Astrocyte (in vitro differentiated cells and primary cell): ENCODE data around the gene CYP46A1. TPM values are rescaled to one million over a fixed set of nuclear protein-coding genes. Genes with fewer than 3 reads are reported as not detected.

Experiments
- DNase-seq: peaks from one replicate; pipeline ENCODE4 v3.0.0-alpha.2; 2010; ENCODE audit warnings: low read depth
- FAIRE-seq: peaks from 2 replicates; lab custom pipeline; 2011; peaks lifted over from hg19 to GRCh38; lab: Jason Lieb, UNC
- H2AFZ ChIP-seq: 2 replicates; pipeline ENCODE4 v1.6.0; 2012; ENCODE audit warnings: low read depth, low read length, inconsistent platforms
- H3K27ac ChIP-seq: 2 replicates; pipeline ENCODE4 v1.5.1; 2011; ENCODE audit warnings: low read depth, low read length, inconsistent platforms
- H3K27me3 ChIP-seq: 2 replicates; pipeline ENCODE4 v1.6.0; 2011; ENCODE audit warnings: low read length, inconsistent platforms; ENCODE audit not compliant: insufficient read depth
- H3K36me3 ChIP-seq: 2 replicates; pipeline ENCODE4 v1.5.1; 2011; ENCODE audit warnings: low read length, inconsistent platforms; ENCODE audit not compliant: insufficient read depth
- H3K4me1 ChIP-seq: 2 replicates; pipeline ENCODE4 v1.5.1; 2011; ENCODE audit warnings: low read length, inconsistent platforms; ENCODE audit not compliant: insufficient read depth
- H3K4me2 ChIP-seq: 2 replicates; pipeline ENCODE4 v1.6.0; 2012; ENCODE audit warnings: low read length, inconsistent platforms
- H3K4me3 ChIP-seq: 2 replicates; pipeline ENCODE4 v1.5.1; 2011; ENCODE audit warnings: low read depth, mild to moderate bottlenecking, low read length, inconsistent platforms; ENCODE audit not compliant: insufficient read depth
- H3K79me2 ChIP-seq: 2 replicates; pipeline ENCODE4 v1.6.0; 2012; ENCODE audit warnings: mild to moderate bottlenecking, low read length, inconsistent platforms; ENCODE audit not compliant: insufficient read depth
- H3K9ac ChIP-seq: 2 replicates; pipeline ENCODE4 v1.6.0; 2012; ENCODE audit warnings: mild to moderate bottlenecking, low read length, inconsistent platforms
- H3K9me3 ChIP-seq: 2 replicates; pipeline ENCODE4 v1.5.1; 2012; ENCODE audit warnings: low read depth, mild to moderate bottlenecking, low read length, inconsistent platforms; ENCODE audit not compliant: insufficient read depth
- H4K20me1 ChIP-seq: 2 replicates; pipeline ENCODE4 v1.6.0; 2012; ENCODE audit warnings: low read length, inconsistent platforms; ENCODE audit not compliant: insufficient read depth
- H3K27ac Mint-ChIP-seq: one replicate; pipeline ENCODE4 v1.8.0; 2021; ENCODE audit warnings: mild to moderate bottlenecking, mixed read lengths; ENCODE audit not compliant: unreplicated experiment
- H3K27me3 Mint-ChIP-seq: one replicate; pipeline ENCODE4 v1.8.0; 2021; ENCODE audit warnings: low read depth, mixed read lengths; ENCODE audit not compliant: unreplicated experiment
- H3K36me3 Mint-ChIP-seq: one replicate; pipeline ENCODE4 v1.8.0; 2021; ENCODE audit warnings: low read depth, mixed read lengths; ENCODE audit not compliant: unreplicated experiment
- H3K4me1 Mint-ChIP-seq: one replicate; pipeline ENCODE4 v1.8.0; 2021; ENCODE audit warnings: low read depth, mixed read lengths; ENCODE audit not compliant: unreplicated experiment
- H3K4me3 Mint-ChIP-seq: one replicate; pipeline ENCODE4 v1.8.0; 2021; ENCODE audit warnings: mild to moderate bottlenecking, moderate library complexity, mixed read lengths; ENCODE audit not compliant: unreplicated experiment
- H3K9me3 Mint-ChIP-seq: one replicate; pipeline ENCODE4 v1.8.0; 2021; ENCODE audit warnings: mild to moderate bottlenecking, mixed read lengths; ENCODE audit not compliant: unreplicated experiment
- EZH2 ChIP-seq: IDR thresholded peaks from 2 replicates; pipeline ENCODE4 v1.6.1; 2012; ENCODE audit warnings: mild to moderate bottlenecking, low read length, inconsistent platforms; ENCODE audit not compliant: insufficient read depth
- total RNA-seq: library from RNA; stranded (reverse); gene quantifications from 2 replicates; pipeline ENCODE4 v1.2.1, GENCODE V29; 2021
- TF ChIP-seq, protein P1 (sequence below): IDR thresholded peaks from 2 replicates; pipeline ENCODE4 v1.5.1; 2011; ENCODE audit warnings: low read depth, mild to moderate bottlenecking, inconsistent platforms, low read length, moderate library complexity; ENCODE audit not compliant: insufficient read depth

CYP46A1 gene
- total RNA-seq, 1 donor from 2014 or later, result 0.52 TPM

GRCh38 chr14:99691111-99691885 is 7.2 kb downstream of the CYP46A1 start:
- peaks cover 45% of the 10 kb centered on the region for H3K27me3 Mint-ChIP-seq
- no peak overlapping the region for H3K27ac Mint-ChIP-seq
- no peaks in the 10 kb centered on the region for H3K36me3 Mint-ChIP-seq
- H3K79me2 ChIP-seq, result no peaks in the 10 kb centered on the region
- no peak overlapping the region for H3K4me3 ChIP-seq
- no peaks in the 10 kb centered on the region for H4K20me1 ChIP-seq
- no peaks in the 10 kb centered on the region for H3K36me3 ChIP-seq
- no peaks in the 10 kb centered on the region for H3K4me1 ChIP-seq
- H3K9me3 ChIP-seq, result no peaks in the 10 kb centered on the region
- H3K4me1 Mint-ChIP-seq, result no peaks in the 10 kb centered on the region
- FAIRE-seq (no peak), DNase-seq (no peak)
- H2AFZ ChIP-seq, result no peak overlapping the region
- no peak overlapping the region for H3K9ac ChIP-seq
- H3K4me3 Mint-ChIP-seq, result no peak overlapping the region
- TF ChIP-seq, protein P1, sequence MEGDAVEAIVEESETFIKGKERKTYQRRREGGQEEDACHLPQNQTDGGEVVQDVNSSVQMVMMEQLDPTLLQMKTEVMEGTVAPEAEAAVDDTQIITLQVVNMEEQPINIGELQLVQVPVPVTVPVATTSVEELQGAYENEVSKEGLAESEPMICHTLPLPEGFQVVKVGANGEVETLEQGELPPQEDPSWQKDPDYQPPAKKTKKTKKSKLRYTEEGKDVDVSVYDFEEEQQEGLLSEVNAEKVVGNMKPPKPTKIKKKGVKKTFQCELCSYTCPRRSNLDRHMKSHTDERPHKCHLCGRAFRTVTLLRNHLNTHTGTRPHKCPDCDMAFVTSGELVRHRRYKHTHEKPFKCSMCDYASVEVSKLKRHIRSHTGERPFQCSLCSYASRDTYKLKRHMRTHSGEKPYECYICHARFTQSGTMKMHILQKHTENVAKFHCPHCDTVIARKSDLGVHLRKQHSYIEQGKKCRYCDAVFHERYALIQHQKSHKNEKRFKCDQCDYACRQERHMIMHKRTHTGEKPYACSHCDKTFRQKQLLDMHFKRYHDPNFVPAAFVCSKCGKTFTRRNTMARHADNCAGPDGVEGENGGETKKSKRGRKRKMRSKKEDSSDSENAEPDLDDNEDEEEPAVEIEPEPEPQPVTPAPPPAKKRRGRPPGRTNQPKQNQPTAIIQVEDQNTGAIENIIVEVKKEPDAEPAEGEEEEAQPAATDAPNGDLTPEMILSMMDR, result no peak
- TF ChIP-seq EZH2, result no peak
- no peak overlapping the region for H3K27ac ChIP-seq
- peaks cover 3% of the 10 kb centered on the region for H3K9me3 Mint-ChIP-seq
- peaks cover 3% of the 10 kb centered on the region for H3K27me3 ChIP-seq
- no peak overlapping the region for H3K4me2 ChIP-seq

DNA sequence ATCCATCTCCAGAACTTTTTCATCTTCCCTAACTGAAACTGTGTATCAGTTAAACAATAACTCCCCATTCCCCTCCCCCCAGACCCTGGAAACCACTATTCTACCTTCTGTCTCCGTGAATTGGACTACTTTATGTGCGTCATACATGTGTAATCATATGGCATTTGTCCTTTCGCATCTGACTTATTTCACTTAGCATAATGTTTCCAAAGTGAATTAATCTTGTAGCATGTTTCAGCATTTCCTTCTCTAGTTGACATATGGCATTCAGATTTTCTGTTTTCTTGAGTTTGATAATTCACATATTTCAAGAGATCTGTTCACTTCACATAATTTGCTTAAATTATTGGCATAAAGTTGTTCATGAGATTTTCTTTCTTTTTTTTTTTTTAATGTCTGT is 9.8 kb downstream of the CYP46A1 start:
- no peaks in the 10 kb centered on the region for H3K4me1 Mint-ChIP-seq
- Histone ChIP-seq H3K9ac (no peak overlapping the region), H3K9me3 (no peaks in the 10 kb centered on the region), H3K36me3 (no peaks in the 10 kb centered on the region), H4K20me1 (no peaks in the 10 kb centered on the region), H3K27me3 (peaks cover 2% of the 10 kb centered on the region), H3K4me1 (no peaks in the 10 kb centered on the region), H3K4me3 (no peak overlapping the region), H3K4me2 (no peak overlapping the region), H3K79me2 (no peaks in the 10 kb centered on the region), H2AFZ (no peak overlapping the region), H3K27ac (no peak overlapping the region)
- no peak overlapping the region for H3K27ac Mint-ChIP-seq
- FAIRE-seq (no peak), DNase-seq (no peak)
- TF ChIP-seq EZH2, result no peak
- H3K9me3 Mint-ChIP-seq, result no peaks in the 10 kb centered on the region
- H3K36me3 Mint-ChIP-seq, result no peaks in the 10 kb centered on the region
- peaks cover 30% of the 10 kb centered on the region for H3K27me3 Mint-ChIP-seq
- no peak overlapping the region for H3K4me3 Mint-ChIP-seq

DNA sequence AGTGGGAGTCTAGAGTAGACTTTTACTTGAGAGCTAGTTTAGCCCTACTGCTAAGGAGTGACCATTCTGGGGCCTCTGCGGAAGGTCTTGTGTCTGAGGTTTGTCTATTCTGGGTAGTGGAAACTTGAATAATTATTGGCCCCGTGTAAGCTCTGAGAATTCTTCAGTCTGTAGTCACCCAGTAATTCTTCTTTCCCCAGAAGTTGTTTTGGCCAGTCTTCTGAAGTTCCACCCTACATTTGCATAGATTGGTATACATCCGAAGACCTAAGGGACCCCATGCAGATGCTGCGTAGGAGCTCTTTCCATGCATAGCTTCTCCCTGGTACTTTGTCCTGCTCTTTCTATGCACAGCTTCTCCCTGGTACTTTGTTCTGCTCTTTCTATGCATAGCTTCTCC is 12.8 kb downstream of the CYP46A1 start:
- Mint-ChIP-seq H3K27me3 (peaks cover 10% of the 10 kb centered on the region), H3K27ac (no peak overlapping the region), H3K9me3 (no peaks in the 10 kb centered on the region), H3K36me3 (peaks cover 2% of the 10 kb centered on the region), H3K4me3 (no peak overlapping the region), H3K4me1 (no peaks in the 10 kb centered on the region)
- no peak overlapping the region for H3K4me2 ChIP-seq
- H3K27me3 ChIP-seq, result no peaks in the 10 kb centered on the region
- H4K20me1 ChIP-seq, result no peaks in the 10 kb centered on the region
- H3K27ac ChIP-seq, result no peak overlapping the region
- no peak overlapping the region for H2AFZ ChIP-seq
- no peak for FAIRE-seq
- H3K79me2 ChIP-seq, result no peaks in the 10 kb centered on the region
- H3K4me1 ChIP-seq, result no peaks in the 10 kb centered on the region
- no peaks in the 10 kb centered on the region for H3K9me3 ChIP-seq
- no peak overlapping the region for H3K4me3 ChIP-seq
- TF ChIP-seq EZH2, result no peak
- TF ChIP-seq, protein P1, result no peak
- DNase-seq, result no peak
- no peaks in the 10 kb centered on the region for H3K36me3 ChIP-seq
- no peak overlapping the region for H3K9ac ChIP-seq
